Measurements from ENCODE around the gene FBXO42.

DNA sequence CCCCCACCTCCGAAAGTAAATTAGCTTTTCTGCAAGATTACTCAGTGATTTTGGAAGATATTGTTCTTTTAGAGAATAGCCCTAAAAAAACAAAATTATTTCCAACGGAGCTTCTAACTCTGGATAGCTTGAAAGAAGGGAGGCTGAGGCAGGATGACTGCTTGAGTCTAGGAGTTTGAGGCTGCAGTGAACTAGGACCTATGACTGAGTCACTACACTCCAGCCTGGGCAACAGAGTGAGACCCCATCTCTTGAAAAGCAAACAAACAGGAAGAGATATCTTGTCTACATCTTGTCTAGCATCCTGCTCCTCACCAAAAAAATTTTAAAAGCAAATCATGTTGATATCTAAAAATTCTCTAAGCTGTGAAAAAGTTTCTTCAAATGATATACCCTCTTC is 73.1 kb downstream of the FBXO42 start:
- TF ChIP-seq POLR2A (IDR thresholded peaks at IDR 0.05; ENCODE audit: low read depth, low read length) = no peak
- TF ChIP-seq TAF1 (IDR thresholded peaks at IDR 0.05; ENCODE audit: borderline replicate concordance, low read depth, low read length) = no peak

Data from GM12892 (cell line).